ENCODE data around the gene ARL6IP6. TPM values are rescaled to one million over a fixed set of nuclear protein-coding genes. Genes with fewer than 3 reads are reported as not detected.

The ARL6IP6 gene
- total RNA-seq, 1 experiment from 2014 or later: 43.6 TPM

- H3K27me3 ChIP-seq (replicated peaks; ENCODE audit: insufficient read depth, low read depth, low read length, poor library complexity): no peaks in the 10 kb centered on the region
- POLR2A ChIA-PET (ENCODE audit: low non-redundant PET): no interaction called here
- H3K9me3 ChIP-seq (ENCODE audit: low read depth, low read length, poor library complexity, severe bottlenecking): no peaks in the 10 kb centered on the region
- CTCF ChIA-PET: no interaction called here
- BruUV-seq (replicated peaks): no TSS peak
- no peak overlapping the region for H3K4me3 ChIP-seq (ENCODE audit: low read depth, low read length, poor library complexity, severe bottlenecking)
- peaks cover 6% of the 10 kb centered on the region for H3K4me1 ChIP-seq (ENCODE audit: insufficient read depth, low read length, poor library complexity, severe bottlenecking)
- DNase-seq (ENCODE audit: low spot score): no peak
- intact Hi-C loops (cut with micrococcal nuclease; ENCODE audit: unreplicated experiment): loop anchor here (1.0 kb wide), 1 partner anchor 7 kb away; no protein-coding TSS in a partner anchor
- no peak overlapping the region for H3K27ac ChIP-seq (ENCODE audit: low read depth, low read length, poor library complexity, severe bottlenecking)
- TF ChIP-seq CTCF (conservative IDR thresholded peaks at IDR 0.05; ENCODE audit: low read depth, low read length) (no peak), EZH2 (IDR thresholded peaks at IDR 0.05; ENCODE audit: borderline replicate concordance, low read depth, low read length, poor library complexity, severe bottlenecking) (no peak)
- peaks cover 24% of the 10 kb centered on the region for H3K36me3 ChIP-seq (ENCODE audit: insufficient read depth, low read length, poor library complexity, severe bottlenecking)
Observed at GRCh38 chr2:152695763-152696162, 22.7 kb upstream of the ARL6IP6 start.

GRCh38 chr2:152696476-152696875 lies 21.9 kb upstream of the ARL6IP6 start:
- Histone ChIP-seq H3K36me3 (ENCODE audit: insufficient read depth, low read length, poor library complexity, severe bottlenecking) (peaks cover 24% of the 10 kb centered on the region), H3K9me3 (ENCODE audit: low read depth, low read length, poor library complexity, severe bottlenecking) (no peaks in the 10 kb centered on the region), H3K27ac (ENCODE audit: low read depth, low read length, poor library complexity, severe bottlenecking) (no peak overlapping the region), H3K4me1 (ENCODE audit: insufficient read depth, low read length, poor library complexity, severe bottlenecking) (peaks cover 6% of the 10 kb centered on the region), H3K27me3 (replicated peaks; ENCODE audit: insufficient read depth, low read depth, low read length, poor library complexity) (no peaks in the 10 kb centered on the region), H3K4me3 (ENCODE audit: low read depth, low read length, poor library complexity, severe bottlenecking) (no peak overlapping the region)
- ChIA-PET CTCF (no interaction called here), POLR2A (ENCODE audit: low non-redundant PET) (no interaction called here)
- DNase-seq (ENCODE audit: low spot score): no peak
- no TSS peak for BruUV-seq (replicated peaks)
- TF ChIP-seq EZH2 (IDR thresholded peaks at IDR 0.05; ENCODE audit: borderline replicate concordance, low read depth, low read length, poor library complexity, severe bottlenecking) (no peak), CTCF (conservative IDR thresholded peaks at IDR 0.05; ENCODE audit: low read depth, low read length) (no peak)
- intact Hi-C loops (cut with micrococcal nuclease; ENCODE audit: unreplicated experiment): loop anchor here (1.0 kb wide), 1 partner anchor 8 kb away; no protein-coding TSS in a partner anchor

GRCh38 chr2:152701198-152701597 lies 17.2 kb upstream of the ARL6IP6 start:
- ChIA-PET POLR2A (ENCODE audit: low non-redundant PET) (no interaction called here), CTCF (no interaction called here)
- Histone ChIP-seq H3K4me3 (ENCODE audit: low read depth, low read length, poor library complexity, severe bottlenecking) (no peak overlapping the region), H3K27ac (ENCODE audit: low read depth, low read length, poor library complexity, severe bottlenecking) (no peak overlapping the region), H3K9me3 (ENCODE audit: low read depth, low read length, poor library complexity, severe bottlenecking) (no peaks in the 10 kb centered on the region), H3K27me3 (replicated peaks; ENCODE audit: insufficient read depth, low read depth, low read length, poor library complexity) (no peaks in the 10 kb centered on the region), H3K4me1 (ENCODE audit: insufficient read depth, low read length, poor library complexity, severe bottlenecking) (no peaks in the 10 kb centered on the region), H3K36me3 (ENCODE audit: insufficient read depth, low read length, poor library complexity, severe bottlenecking) (no peaks in the 10 kb centered on the region)
- intact Hi-C loops (cut with micrococcal nuclease; ENCODE audit: unreplicated experiment): no loop called here
- BruUV-seq (replicated peaks): no TSS peak
- no peak for TF ChIP-seq EZH2 (IDR thresholded peaks at IDR 0.05; ENCODE audit: borderline replicate concordance, low read depth, low read length, poor library complexity, severe bottlenecking)
- no peak for TF ChIP-seq CTCF (conservative IDR thresholded peaks at IDR 0.05; ENCODE audit: low read depth, low read length)
- no peak for DNase-seq (ENCODE audit: low spot score)
